ENCODE measurements around the gene PDXDC1.
"Not testable (repeated sequence)": the region's sequence is repeated elsewhere in the genome, so short reads cannot be mapped to it uniquely, and the experiment has no call there.

Gene PDXDC1

DNA sequence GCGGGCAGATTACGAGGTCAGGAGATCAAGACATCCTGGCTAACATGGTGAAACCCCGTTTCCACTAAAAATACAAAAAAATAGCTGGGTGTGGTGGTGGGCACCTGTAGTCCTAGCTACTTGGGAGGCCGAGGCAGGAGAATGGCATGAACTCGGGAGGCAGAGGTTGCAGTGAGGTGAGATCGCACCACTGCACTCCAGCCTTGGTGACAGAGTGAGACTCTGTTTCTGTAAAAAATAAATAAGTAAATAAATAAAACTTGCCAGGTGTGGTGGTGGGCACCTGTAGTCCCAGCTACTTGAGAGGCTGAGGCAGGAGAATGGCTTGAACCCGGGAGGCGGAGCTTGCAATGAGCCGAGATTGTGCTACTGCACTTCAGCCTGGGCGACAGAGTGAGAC, 38.1 kb downstream of the PDXDC1 start:
- DNase-seq (ENCODE audit: low read depth in 2 of 2): not testable (repeated sequence)

DNA sequence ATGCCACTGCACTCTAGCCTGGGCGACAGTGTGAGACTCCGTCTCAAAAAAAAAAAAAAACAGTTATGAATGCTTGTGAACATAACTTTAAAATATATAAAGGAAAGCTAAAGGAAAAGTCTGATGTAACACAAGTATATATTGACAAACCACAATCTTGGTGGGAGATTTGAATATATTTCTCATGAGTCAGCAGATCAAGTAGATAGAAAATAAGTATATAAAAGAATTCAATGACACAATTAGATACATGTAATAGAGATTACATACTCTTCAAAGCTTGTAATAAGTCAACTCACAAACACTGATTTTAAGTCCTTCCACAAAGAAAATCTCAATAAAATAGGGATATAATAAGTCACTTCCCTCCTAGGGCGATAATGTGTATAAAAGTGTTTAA, 40.8 kb downstream of the PDXDC1 start:
- not testable (repeated sequence) for DNase-seq (ENCODE audit: low read depth in 2 of 2)

DNA sequence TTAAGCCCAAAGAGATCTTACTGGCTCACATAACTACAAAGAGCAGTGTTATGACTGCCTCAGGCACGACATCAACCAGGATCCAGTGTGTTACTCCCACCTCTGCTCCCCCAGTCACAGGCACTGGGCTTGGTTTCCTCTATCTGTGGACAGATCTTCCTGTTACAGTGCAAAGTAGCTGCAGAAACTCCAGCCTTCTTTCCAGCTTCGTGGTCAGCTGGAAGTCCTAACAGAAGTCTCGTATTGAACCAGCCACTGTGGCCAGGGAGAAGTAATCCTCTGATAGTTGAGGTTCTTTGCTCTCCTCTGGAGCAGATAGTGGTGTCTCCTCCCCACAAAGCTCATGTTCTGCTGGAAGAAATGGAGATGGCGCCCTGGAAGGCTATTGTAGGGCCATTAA, 41.5 kb downstream of the PDXDC1 start:
- not testable (repeated sequence) for DNase-seq (ENCODE audit: low read depth in 2 of 2)

DNA sequence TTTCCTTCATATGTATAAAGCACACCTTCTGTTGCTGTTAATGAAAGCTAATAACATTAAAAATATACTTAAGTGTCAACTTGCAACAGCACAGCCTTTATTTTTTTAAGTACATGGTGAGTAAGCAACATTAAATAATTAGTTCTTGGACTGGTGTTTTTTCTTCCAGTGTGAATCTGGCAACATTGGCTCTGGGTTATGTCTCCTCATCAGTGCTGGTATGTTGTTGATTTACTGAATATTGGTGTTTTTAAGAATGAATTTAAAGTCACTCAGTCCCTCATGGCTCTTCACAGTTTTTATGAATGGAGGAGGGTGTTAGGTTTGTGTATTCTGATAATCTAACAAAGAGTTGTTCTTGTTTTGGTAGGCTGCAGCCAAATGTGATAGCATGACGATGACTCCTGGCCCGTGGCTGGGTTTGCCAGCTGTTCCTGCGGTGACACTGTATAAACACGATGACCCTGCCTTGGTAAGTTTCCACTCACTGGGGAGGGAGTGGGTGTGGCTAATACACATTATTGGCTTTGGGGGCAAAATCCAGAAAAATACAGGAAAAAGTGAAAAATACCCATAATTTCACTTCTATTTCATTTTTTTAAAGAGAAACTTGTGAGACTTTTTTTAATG, 42.2 kb downstream of the PDXDC1 start:
- not testable (repeated sequence) for DNase-seq (ENCODE audit: low read depth in 2 of 2)

DNA sequence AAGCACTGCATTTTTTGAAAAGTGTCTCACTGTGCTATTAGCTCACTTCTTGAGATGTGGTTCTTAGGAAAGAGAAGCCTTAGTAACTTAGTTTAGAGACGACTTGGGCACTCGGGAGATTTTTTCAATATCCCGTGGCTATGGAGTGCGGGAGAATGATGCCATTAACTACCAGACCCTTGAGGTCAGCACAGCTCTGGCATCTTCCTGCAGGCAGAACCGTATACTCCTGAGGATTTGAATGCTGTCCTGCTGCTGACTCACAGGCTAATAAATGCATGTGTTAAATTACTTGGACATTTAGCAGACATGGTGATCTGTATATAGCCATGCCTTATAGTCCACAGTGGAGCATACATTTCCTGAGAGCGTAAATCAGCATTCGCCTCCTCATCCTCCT, 46.6 kb downstream of the PDXDC1 start:
- DNase-seq (ENCODE audit: low read depth in 2 of 2): not testable (repeated sequence)

DNA sequence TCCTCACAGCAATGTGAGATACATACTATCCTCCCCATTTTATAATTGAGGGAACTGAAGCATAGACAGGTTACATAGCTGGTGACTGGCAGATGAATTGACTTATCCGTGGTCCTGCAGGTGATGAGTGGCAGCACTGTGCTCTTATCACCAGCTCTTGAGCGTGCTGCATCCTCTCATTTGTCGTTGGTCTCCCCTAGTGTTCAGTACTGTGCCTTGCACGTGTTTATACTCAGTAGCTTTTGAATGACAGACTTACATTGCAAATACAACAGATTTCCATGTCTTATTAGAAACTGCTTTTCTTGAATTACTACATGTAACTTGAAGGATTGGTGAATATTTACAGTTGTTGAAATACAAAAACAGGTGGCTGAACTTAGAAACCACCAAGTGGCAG, 47.4 kb downstream of the PDXDC1 start:
- DNase-seq (ENCODE audit: low read depth in 2 of 2): peak; percentile 19 to 37

DNA sequence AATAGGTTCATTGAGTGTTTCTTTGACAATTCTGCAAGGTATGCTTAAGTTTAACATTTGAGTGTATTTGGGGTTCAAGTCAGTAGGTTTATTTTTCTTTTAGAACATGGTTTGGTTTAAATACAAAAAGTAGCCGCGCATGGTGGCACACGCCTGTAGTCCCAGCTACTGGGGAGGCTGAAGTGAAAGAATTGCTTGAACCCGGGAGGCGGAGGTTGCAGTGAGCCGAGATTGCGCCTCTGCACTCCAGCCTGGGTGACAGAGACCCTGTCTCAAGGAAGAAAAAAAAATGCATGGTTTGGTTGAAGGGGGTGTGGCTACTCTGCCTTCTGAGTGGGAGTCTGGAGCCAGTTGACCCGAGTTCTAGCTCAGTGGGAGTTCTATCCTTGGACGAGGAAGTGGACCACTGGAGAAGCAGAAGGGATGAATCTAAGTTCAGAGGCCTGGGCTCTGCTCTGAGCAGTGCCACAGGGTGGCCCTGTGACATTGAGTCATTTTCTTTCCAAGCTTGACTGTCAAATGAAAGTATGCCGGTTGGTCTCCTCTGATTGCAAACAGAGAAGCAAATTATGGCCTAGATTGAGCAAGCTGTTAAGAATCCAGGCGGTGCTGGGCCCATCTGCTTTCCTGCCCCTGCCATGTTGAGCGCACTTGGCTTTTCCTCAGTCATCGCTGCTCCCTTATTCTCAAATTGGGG, 48.7 kb downstream of the PDXDC1 start:
- not testable (repeated sequence) for DNase-seq (ENCODE audit: low read depth in 2 of 2)

DNA sequence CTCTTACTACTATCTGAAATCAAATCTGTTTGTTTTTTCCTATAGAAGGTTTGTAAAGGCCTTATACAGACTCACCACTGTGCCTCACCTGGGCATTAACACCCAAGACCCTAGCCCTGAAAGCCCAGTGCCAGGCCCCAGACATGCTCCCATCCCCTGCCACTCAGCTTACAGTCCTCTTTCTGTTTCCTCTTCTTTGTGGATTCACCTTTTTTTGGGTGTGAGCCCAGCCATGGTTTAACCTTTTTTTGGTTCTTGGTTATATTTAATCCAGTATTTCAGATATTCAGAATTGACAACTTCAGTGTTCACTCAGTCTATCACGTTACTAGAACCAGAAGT, 50.0 kb downstream of the PDXDC1 start:
- DNase-seq (ENCODE audit: low read depth in 2 of 2): not testable (repeated sequence)

DNA sequence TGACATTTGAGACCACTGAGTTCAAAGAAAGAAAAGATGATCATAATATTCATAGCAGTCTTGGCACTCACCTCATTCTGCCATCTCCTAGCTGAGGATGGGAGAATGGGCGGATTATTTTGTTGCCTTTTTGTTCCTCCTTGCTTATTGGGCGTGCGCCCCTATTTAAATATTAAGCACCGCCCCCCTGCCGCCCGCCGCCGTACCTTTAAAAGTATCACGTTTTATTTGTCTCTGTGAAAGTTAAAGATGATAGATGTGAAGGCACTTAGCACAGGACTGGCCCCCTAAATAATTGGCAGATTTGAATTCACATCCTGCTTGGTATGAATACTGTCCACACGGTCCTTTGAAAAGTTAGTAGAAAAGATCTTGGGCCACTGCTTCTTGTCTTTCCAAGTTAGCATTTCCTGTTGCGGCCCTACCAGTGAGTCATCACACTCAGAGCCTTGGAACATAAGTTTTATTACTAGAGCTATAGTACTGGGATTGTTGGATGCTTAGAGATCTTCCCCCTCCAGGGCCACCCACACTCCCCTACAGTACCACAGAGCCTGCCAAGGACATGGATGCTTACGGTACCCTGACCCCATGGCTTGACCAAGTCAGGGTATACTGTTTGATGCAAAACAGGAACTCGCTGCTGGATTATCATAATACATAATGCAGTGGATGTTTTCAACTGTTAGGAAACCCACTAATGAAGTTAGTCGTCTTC, 50.6 kb downstream of the PDXDC1 start:
- DNase-seq (ENCODE audit: low read depth in 2 of 2): not testable (repeated sequence)

DNA sequence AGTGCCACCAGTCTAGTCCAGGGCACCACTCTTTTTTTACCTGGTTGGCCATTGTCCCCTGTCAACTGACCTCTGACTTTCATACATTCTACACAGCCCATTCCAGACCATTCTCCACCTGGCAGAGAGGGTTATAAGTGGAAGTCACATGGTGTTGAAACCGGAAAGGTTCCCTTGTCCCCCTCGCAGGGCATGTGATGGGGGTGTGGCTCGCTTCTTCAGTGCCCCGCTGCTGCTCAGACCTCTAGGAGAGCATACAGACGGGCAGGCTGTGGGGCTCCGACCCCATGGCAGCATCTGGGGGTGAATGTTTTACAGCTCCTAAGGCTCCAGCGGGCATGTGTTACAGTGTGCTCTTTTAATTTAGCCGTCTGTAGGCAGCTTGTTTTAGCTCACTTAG, 52.2 kb downstream of the PDXDC1 start:
- DNase-seq (ENCODE audit: low read depth in 2 of 2): not testable (repeated sequence)

DNA sequence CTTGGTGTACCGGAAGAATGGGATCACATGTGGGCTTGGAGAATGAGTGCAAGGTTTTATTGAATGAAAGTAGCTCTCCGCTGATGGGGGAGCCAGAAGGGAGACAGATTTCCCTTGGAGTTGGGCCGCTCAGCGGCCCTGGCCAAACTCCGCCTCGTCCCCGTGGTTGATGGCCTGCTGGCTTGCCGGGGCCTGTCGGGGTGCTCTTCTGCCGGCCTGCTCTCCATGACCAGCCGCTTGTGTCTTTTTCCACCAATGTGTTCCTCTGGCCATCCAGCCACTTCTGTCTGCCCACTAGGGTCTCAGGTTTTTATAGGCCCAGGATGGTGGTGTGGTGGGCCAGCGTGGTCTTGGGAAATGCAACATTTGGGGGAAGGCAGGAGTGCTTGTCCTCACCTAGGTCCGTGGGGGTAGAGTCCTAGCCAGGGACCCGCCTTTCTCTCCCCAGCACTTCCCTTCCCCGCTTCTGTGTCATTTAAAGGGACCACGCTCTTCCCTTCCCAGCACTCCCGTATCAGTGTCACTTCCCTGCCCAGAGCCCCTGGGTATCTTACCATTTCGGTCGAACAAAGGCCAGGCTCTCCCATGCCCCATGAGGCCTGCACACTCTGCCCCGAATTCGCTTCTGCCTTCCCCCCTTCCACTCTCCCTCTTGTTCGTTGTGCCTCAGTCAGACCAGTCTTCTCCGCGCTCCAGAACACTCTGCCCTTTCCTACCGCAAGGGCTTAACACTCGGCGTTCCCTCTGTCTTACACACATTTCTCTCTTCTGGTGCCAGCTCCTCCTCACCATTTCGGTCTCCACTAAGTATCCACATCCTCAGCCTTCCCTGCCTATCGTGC, 52.9 kb downstream of the PDXDC1 start:
- not testable (repeated sequence) for DNase-seq (ENCODE audit: low read depth in 2 of 2)

DNA sequence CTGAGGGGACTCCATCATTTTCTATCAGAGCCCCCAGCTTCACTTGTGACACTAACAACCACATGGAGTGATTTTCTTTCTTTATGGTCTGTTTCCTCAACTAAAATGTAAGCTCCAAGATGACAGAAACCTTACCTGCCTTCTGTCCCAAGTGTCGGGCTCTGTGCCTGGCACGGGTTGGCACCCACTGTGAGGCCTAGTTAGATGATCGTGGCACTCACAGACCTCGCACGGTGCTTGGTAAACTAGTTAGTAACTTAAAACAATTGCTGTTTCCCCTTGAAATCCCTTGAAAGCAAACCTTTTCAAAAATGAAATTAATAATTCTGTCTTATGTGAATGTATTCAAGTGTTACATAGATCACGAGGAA, 53.5 kb downstream of the PDXDC1 start:
- not testable (repeated sequence) for DNase-seq (ENCODE audit: low read depth in 2 of 2)

DNA sequence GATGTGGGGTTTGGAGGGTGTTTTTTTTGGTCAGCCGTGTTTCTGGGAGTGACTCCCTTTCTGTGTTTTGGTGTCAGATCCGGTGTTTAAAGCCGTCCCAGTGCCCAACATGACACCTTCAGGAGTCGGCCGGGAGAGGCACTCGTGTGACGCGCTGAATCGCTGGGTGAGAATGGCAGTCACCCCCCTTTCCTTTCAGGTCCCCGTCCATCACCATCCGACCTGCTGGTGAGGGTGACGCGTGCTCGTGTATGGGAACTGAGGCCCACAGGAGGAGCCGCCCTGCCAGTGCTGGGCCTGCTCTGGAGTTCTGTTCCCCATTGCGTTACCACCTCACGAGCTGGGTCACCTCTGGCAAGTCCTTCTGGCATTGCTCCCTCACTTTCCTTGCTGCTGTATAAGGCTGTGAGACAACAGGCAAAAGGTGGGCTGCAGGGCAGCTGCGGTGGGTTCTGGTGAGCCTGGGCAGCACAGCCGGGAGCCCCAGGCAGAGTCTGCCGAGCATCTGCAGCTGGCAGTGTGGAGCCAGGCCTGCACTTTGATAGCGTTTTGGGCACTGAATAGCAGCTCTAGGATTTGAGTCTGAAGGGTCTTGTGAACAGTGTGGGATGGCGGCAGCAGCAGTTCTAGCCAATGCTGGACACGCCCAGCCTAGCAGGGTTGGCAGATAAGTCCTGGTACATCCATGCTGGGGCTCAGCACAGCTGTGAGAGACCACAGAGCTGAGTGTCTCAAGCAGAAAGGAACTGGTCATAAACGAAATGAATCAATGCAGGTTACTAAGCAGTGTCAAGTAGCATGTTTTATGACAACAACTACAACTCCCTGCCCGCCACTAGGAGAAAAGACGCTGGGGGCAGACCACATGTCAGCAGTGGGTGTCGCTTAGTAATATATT, 54.2 kb downstream of the PDXDC1 start:
- DNase-seq (ENCODE audit: low read depth in 2 of 2): not testable (repeated sequence)

DNA sequence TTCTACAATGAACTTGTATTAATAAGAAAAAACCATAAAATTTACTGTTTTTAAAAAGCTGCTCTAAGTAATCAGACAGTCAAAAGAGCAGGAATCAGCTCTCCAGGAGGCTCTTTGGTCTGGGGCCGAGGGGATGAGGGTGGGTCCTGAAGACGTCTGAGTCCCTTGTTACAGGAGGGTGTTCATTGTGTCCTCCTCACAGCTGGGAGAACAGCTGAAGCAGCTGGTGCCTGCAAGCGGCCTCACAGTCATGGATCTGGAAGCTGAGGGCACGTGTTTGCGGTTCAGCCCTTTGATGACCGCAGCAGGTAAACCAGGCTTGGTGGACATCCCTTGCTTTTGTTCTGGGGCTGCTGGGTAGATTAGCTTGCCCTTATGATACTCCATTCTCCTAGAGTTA, 54.9 kb downstream of the PDXDC1 start:
- not testable (repeated sequence) for DNase-seq (ENCODE audit: low read depth in 2 of 2)

DNA sequence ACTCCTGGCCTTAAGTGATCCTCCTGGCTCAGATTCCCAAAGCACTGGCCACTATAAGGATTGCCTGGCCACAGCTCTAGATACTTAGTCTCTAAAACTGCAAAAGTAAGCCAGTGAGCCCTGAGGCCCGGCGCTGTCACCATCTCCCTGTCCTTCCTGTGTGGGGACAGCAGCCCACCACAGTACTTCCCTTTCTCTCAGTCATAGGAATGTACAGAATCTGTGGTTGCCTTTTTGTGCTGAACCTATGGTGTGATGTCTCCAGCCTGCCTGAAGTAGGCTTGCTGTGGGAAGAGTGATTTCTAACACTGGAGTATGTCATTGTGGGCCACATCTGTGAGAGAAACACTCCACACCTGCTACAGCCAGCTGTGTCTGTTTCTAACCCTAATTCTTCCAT, 56.4 kb downstream of the PDXDC1 start:
- no peak for DNase-seq (ENCODE audit: low read depth in 2 of 2)

DNA sequence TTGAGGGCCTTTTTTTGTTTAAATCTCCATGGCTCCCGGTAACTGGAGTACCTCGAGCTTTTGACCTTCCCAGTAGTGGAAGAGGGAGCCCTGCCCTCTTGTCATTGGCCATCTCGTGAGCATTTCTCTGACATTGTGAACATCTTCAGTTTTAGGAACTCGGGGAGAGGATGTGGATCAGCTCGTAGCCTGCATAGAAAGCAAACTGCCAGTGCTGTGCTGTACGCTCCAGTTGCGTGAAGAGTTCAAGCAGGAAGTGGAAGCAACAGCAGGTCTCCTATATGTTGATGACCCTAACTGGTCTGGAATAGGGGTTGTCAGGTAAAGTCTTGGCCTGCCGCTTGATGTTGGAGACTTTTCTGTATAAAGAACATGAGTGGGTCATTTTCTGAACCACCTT, 56.8 kb downstream of the PDXDC1 start:
- DNase-seq (ENCODE audit: low read depth in 2 of 2): no peak

DNA sequence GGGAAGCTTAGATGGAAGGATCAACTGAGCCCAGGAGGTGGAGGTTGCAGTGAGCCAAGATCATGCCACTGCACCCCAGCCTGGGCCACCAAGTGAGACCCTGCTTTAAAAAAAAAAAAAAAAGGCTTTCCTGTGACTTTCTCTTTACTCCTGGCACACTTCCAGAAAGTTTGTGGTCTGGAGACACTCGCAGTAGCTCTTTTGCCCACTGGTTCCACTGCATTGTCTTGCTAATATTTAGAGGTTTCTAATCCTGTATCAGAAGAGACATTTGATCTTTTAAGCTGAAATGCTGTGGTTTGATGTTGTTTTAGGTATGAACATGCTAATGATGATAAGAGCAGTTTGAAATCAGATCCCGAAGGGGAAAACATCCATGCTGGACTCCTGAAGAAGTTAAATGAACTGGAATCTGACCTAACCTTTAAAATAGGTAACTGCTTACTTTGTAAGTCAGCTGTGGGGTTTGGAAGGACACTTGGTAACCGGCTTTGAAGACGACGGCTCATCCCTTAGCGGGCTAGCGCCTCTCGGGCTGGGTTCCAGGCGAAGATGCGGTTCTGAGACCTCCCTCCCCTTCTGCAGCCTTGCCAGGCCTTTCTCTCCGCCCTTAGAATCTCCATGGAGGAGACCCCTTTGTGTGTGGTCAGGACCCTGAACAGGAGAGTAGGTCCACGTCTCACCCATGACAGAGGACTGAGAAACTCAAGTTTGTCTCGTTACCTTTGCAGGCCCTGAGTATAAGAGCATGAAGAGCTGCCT, 57.9 kb downstream of the PDXDC1 start:
- DNase-seq (ENCODE audit: low read depth in 2 of 2): no peak

DNA sequence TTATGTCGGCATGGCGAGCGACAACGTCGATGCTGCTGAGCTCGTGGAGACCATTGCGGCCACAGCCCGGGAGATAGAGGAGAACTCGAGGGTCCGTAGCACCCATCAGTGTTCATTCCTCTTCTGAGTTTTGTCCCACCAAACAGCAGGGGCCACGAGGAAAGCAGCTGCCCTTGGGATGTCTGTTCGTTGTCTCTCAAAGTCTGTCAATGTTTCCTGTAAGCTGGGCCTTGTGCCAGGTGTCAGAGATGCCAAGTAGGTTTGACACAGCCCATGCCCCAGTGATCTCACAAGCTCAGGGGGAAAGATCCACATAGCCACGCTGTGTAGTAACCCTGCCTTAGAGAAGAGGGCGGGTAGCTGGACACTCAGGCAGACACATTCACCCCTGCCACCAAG, 58.5 kb downstream of the PDXDC1 start:
- DNase-seq (ENCODE audit: low read depth in 2 of 2): no peak

DNA sequence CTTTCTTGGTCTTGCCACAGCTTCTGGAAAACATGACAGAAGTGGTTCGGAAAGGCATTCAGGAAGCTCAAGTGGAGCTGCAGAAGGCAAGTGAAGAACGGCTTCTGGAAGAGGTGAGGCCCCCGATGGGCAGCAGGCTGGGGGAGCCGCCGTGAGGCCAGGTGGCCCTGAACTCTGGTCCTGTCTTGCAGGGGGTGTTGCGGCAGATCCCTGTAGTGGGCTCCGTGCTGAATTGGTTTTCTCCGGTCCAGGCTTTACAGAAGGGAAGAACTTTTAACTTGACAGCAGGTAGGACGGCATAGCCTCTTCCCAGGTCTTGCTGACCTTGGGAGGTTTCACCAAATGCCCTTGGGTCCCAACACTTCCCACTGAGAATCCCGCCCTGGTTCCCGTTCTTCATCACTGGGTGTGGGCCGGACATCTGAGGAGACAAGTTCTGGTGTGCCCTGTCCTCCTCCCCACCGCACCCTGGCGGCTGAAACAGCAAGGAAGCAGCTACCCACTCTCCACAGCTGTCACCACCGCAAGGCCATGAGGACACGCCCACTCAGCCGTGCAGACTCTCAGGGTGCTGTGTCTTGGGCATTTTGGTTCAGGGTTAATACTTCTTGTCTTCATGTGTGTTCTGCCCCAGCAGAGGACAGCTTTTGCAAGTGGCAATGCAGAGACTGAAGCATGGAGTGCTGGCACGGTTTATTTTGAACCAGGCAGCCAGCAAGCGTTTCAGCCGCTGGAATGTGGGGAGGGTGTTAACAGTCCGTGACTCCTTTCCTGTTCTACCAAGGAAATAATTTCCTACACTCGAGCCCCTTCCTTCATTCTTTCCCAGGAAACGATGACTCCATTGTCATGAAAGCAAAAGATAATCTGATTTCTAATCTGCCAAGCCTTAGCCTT, 59.7 kb downstream of the PDXDC1 start:
- no peak for DNase-seq (ENCODE audit: low read depth in 2 of 2)

All from stimulated activated CD8-positive, alpha-beta memory T cell treated with anti-CD3 and anti-CD28 coated beads, Interleukin-7, amount 100 ng/mL, for 1 hour (primary cell).